Right atrium auricular region (tissue), 2 donors: ENCODE measurements around the gene LAMA2. TPM values are rescaled to one million over a fixed set of nuclear protein-coding genes. Genes with fewer than 3 reads are reported as not detected.

ENCODE experiments used
- DNase-seq: peaks from one replicate; pipeline ENCODE4 v3.0.0-alpha.2; 2019; ENCODE audit warnings: low spot score
- H3K27ac ChIP-seq, 2 donors: fragments of 200-600 bp; sonication (generic); 1 replicate in 1 of 2; 2 replicates in 1 of 2; pipeline ENCODE4 v1.5.1; 2016 to 2019
- H3K27me3 ChIP-seq, 2 donors: fragments of 200-600 bp; sonication (generic); one replicate each; pipeline versions ENCODE4 v1.5.1 to v1.6.0; 2017 to 2019
- H3K36me3 ChIP-seq: fragments of 200-600 bp; sonication (generic); one replicate; pipeline ENCODE4 v1.5.1; 2016
- H3K4me1 ChIP-seq, 2 donors: fragments of 200-600 bp; sonication (generic); one replicate each; pipeline versions ENCODE4 v1.5.1 to v1.6.0; 2017 to 2019
- H3K4me3 ChIP-seq, 2 donors: fragments of 200-600 bp; sonication (generic); 1 replicate in 1 of 2; 2 replicates in 1 of 2; pipeline ENCODE4 v1.5.1; 2017 to 2019; ENCODE audit warnings: mild to moderate bottlenecking in 1 of 2, moderate library complexity in 1 of 2
- H3K9me3 ChIP-seq, 2 donors: fragments of 200-600 bp; sonication (generic); one replicate each; pipeline ENCODE4 v1.5.1; 2019
- CTCF ChIP-seq, 2 donors: fragments of 200-600 bp; sonication (generic); IDR thresholded peaks; one replicate each; pipeline ENCODE4 v1.5.1; 2019; ENCODE audit warnings: antibody characterized with exemption in 2 of 2
- total RNA-seq, 2 donors: library from RNA; depleted of rRNA; stranded (reverse); fragments of >200 nt; gene quantifications; one replicate each; pipeline ENCODE4 v1.1.0, GENCODE V29; 2016

LAMA2 gene
- total RNA-seq, 2 donors from 2014 or later: 150 to 166 TPM

- TF ChIP-seq CTCF (IDR thresholded peaks at IDR 0.05): no peak
- no peaks in the 10 kb centered on the region for H3K36me3 ChIP-seq
- H3K9me3 ChIP-seq: no peaks in the 10 kb centered on the region
- H3K4me1 ChIP-seq: no peaks in the 10 kb centered on the region
- no peak for DNase-seq
- no peak overlapping the region for H3K4me3 ChIP-seq
- no peaks in the 10 kb centered on the region for H3K27me3 ChIP-seq
- H3K27ac ChIP-seq: no peak overlapping the region
Observed at GRCh38 chr6:129539032-129539431, 656.1 kb downstream of the LAMA2 start.

- no peaks in the 10 kb centered on the region for H3K9me3 ChIP-seq
- no peaks in the 10 kb centered on the region for H3K4me1 ChIP-seq
- no peak overlapping the region for H3K4me3 ChIP-seq
- H3K36me3 ChIP-seq: no peaks in the 10 kb centered on the region
- TF ChIP-seq CTCF (IDR thresholded peaks at IDR 0.05): no peak
- H3K27me3 ChIP-seq: no peaks in the 10 kb centered on the region
- no peak for DNase-seq
- H3K27ac ChIP-seq: no peak overlapping the region
Observed at GRCh38 chr6:129542705-129543104, 659.8 kb downstream of the LAMA2 start.

GRCh38 chr6:129543981-129544380, 661.0 kb downstream of the LAMA2 start:
- no peaks in the 10 kb centered on the region for H3K9me3 ChIP-seq
- H3K4me1 ChIP-seq: no peaks in the 10 kb centered on the region
- H3K36me3 ChIP-seq: no peaks in the 10 kb centered on the region
- DNase-seq: no peak
- H3K27ac ChIP-seq: no peak overlapping the region
- no peak overlapping the region for H3K4me3 ChIP-seq
- no peak for TF ChIP-seq CTCF (IDR thresholded peaks at IDR 0.05)
- H3K27me3 ChIP-seq: no peaks in the 10 kb centered on the region

GRCh38 chr6:129544892-129545612, 662.1 kb downstream of the LAMA2 start:
- no peak overlapping the region for H3K4me3 ChIP-seq
- no peaks in the 10 kb centered on the region for H3K27me3 ChIP-seq
- DNase-seq: no peak
- H3K9me3 ChIP-seq: no peaks in the 10 kb centered on the region
- TF ChIP-seq CTCF (IDR thresholded peaks at IDR 0.05): no peak
- no peaks in the 10 kb centered on the region for H3K4me1 ChIP-seq
- H3K27ac ChIP-seq: no peak overlapping the region
- no peaks in the 10 kb centered on the region for H3K36me3 ChIP-seq

- Histone ChIP-seq H3K4me3 (no peak overlapping the region), H3K27me3 (no peaks in the 10 kb centered on the region), H3K36me3 (no peaks in the 10 kb centered on the region), H3K4me1 (no peaks in the 10 kb centered on the region), H3K9me3 (no peaks in the 10 kb centered on the region), H3K27ac (no peak overlapping the region)
- no peak for TF ChIP-seq CTCF (IDR thresholded peaks at IDR 0.05)
- DNase-seq: no peak
Observed at GRCh38 chr6:129546702-129547101, 663.8 kb downstream of the LAMA2 start.

GRCh38 chr6:129551486-129551885, 668.5 kb downstream of the LAMA2 start:
- DNase-seq: no peak
- no peak overlapping the region for H3K4me3 ChIP-seq
- no peak for TF ChIP-seq CTCF (IDR thresholded peaks at IDR 0.05)
- H3K27ac ChIP-seq: no peak overlapping the region
- no peaks in the 10 kb centered on the region for H3K4me1 ChIP-seq
- H3K27me3 ChIP-seq: no peaks in the 10 kb centered on the region
- no peaks in the 10 kb centered on the region for H3K36me3 ChIP-seq
- H3K9me3 ChIP-seq: no peaks in the 10 kb centered on the region
